Stimulated activated CD8-positive, alpha-beta memory T cell treated with anti-CD3 and anti-CD28 coated beads, Interleukin-15, amount 100 ng/mL, for 24 hours (primary cell): ENCODE data around the gene GSTO2.

Source experiments
- DNase-seq: peaks from one replicate; pipeline ENCODE4 v3.0.0-alpha.2; 2020; ENCODE audit warnings: low read depth

The GSTO2 gene

DNA sequence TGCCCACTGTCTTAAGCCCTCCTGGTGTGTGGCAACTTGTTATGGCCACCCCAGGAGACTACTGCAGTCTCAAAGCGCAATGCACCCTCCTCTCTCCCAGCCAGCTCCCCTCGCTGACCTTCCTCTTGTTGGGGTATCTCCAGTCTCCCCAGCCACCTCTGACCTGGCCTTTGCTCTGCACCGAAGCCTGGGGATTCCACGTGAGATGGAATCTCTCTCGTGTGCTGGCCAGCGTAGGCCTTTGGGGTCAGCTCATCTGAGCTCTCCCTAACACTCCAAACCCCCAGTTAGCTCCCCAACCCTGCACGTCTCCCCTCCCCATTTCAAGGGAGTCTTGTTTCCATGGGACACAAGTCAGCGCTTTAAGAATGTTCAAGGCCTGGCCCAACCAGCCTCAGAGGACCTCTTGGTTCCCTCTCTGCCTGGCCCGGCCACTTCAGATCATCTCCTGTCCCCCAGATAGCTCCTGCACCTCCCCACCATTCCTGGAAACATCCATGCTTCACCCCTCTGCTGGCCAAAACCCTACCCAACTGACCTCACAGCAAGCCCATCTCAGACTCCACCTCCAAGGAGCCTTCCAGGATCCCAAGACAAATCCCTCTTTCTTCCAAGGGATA, 58.1 kb downstream of the GSTO2 start:
- no peak for DNase-seq

GRCh38 chr10:104327745-104328645, 59.0 kb downstream of the GSTO2 start:
- no peak for DNase-seq

DNA sequence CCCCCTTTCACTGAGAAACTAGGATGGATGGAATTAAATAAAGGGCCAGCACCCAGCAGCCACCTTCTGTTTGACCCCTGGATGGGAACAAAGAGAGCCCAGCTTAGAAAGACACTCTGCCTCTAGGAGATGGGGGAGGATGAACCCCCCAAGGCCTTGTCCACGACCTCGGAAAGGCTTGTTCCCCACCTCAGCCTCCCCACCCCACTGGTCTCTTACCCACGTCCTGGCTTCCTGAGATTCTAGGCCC, 59.6 kb downstream of the GSTO2 start:
- DNase-seq: no peak

- DNase-seq: no peak
These were observed 60.1 kb downstream of the GSTO2 start for GRCh38 chr10:104328896-104329710.

GRCh38 chr10:104329735-104330134, 60.8 kb downstream of the GSTO2 start:
- no peak for DNase-seq

GRCh38 chr10:104330168-104331110, 61.5 kb downstream of the GSTO2 start:
- no peak for DNase-seq

DNA sequence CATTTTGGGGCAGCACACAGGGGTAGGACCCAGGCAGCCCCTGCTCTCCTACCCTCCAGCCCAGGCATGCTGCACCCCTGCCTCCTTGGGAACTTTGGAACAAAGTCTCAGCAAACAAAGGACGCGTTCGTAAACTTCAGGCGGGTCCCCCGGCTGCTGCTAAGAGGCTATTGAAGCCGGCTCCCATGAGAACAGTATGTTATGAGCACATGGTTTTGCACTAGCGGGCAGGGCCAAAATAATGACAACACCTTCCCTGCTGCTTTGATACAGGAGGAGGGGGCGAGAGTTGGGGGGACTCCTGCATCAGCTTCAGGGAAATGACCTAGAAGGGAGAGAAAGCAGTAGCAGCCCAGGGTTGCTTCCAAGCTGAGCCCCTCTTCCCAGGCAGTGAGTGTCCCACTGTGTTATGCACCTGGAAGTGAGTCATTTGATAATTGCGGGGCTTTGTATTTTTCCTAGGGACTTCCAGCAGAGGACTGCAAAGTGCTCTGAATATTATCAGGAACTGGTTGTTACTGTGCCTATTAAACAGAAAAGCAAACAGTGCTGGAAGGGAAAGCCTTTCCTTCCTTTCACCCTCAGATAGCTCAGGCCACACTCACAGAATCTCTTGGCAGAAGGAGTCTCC, 62.3 kb downstream of the GSTO2 start:
- no peak for DNase-seq

- DNase-seq: no peak
These were observed 63.5 kb downstream of the GSTO2 start for GRCh38 chr10:104332243-104333031.

DNA sequence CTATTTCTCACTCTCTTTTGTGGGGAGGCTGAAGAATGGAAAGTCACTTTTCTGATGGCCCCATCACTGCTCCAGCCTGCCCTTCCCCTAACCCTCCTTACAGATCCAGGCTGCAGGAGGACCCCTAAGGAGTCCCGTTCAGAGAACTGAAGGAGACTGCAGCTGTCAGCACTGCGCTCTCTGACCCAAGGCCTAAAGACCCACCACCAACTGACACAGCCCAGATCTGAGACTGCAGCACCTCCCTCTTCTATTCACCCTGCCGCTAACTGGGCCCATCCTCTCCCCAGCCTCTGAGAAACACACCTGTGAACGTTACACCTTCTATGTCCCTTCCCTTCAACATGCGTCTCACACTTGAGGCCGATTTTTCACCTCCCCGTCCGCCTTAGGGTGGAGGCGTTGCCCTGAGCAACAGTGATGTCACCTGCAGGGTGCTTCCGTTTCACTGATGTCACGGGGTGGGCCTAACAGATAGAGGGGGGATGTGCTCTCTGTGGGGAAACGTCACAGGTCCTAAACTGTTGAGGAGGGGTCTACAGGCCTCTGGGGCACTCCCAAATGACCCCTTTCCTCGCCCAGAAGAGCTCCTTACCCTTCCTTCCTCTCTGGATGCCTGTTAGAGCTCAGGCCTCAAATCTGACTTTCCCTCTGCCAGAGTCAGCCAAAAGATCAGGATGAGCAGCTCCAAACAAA, 64.2 kb downstream of the GSTO2 start:
- DNase-seq: no peak

GRCh38 chr10:104333728-104334373, 64.9 kb downstream of the GSTO2 start:
- no peak for DNase-seq

- DNase-seq: no peak
These were observed 65.6 kb downstream of the GSTO2 start for GRCh38 chr10:104334561-104334960.

DNA sequence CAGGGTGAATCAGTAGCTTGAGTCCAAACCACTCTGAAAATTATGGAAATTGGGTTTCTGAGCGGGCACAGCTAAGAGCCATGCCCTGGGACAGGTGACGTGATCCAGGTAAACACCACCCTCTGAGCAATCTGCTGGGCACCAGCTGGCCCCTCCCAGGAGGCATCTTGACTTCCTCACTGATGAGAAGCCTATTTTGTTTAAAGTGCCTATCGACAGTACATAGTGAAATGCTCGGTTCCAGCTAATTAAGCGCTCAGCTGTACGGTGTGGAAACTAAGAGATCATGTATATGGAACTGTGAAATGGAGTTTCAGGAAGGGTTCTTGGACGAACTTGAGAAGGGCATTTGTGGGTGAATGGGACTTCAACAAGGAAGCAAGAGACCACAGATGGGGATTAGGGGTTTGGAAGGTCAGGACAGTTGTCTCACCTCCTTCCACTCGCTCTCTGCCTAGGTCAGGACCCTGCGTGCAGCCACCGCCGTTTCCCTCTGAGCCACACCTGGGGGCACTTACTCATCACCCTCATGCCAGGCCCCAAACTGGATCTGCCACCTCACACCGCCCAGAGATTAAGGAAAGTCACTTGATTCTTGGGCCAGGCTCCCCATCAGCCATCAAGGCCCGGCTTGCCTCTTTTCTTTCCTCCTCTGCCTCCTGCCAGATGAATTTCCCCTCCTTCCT, 66.1 kb downstream of the GSTO2 start:
- no peak for DNase-seq

DNA sequence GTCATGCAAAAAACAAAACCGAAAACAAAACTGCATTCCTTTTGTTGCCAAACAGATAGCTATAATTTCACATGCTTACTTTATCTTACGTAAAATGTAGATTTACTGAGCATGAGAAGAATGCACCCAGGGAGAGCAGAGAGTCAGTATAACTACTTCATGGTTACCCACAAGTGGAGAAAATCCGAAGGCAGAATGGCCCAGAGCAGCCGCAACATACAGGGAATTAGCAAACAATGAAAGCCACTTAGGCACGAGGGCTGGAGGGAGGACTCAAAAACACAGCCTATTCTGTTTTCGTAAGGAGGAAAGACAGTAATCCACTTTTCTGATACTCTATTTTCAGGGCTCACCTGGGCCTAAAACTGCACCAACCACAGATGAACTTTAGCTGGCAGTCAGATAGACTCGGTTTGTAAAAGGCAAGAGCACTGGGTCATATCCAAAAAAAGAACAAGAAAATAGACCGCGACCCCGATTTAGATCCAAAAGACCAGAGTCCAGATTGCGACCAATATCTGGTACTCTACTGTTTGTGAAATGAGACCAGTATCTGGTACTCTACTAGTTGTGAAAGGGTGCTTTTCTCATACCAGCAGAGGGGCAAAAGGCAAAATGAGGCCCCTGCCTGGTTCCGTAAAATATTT, 68.0 kb downstream of the GSTO2 start:
- DNase-seq: no peak

DNA sequence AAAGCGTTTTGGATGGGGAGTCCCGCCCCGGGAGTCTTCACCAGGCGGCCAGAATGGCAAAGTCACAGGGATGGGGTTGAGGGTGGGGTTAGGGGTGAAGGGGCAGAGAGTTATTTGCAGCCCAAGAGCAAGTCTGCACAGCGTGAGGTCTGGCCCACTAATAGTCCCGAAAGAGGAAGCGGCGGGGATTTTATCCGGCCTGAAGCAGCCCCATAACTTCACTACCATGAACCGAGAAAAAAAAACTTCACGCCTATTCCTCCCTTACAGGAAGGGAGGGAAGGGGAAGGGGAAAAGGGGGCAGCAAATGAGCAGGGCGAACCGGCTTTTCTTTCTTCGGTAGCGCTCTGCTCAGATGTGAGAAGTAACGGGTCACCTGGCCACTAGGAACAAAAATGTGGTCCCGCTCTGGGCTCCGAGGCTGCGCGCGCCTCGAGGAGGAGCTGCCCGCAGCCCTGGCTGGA, 68.6 kb downstream of the GSTO2 start:
- DNase-seq: no peak

- DNase-seq: peak; percentile 38
These were observed 69.2 kb downstream of the GSTO2 start, which contains the start of gene ITPRIP for GRCh38 chr10:104337985-104338735. ITPRIP (minus strand) TSS chr10:104338465; CDS start chr10:104316051, 22,414 bp downstream.

- no peak for DNase-seq
These were observed 70.6 kb downstream of the GSTO2 start for GRCh38 chr10:104339469-104340110.

DNA sequence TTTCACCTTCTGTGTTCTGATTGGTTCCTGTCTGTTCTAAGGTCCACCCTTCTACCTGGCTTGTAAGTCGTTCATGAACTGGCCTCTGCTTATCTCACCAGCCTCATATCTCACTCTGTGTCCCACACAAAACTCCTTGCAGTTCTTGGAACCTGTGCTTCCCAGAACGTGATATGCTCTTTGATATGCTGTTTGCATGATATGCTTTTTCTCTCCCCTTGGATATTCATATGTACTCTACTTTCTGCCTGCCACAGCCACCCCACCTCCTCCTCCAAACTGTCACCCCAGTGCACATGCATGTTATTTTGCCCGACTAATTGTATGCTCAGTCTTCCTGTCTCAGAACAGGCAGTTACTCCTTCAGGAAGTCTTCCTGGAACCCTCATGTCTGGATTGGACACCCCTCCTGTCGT, 71.1 kb downstream of the GSTO2 start:
- DNase-seq: no peak
